ENCODE measurements around the gene TACC2. TPM values are rescaled to one million over a fixed set of nuclear protein-coding genes. Genes with fewer than 3 reads are reported as not detected.

Gene TACC2
- total and polyA plus RNA-seq, 4 donors, result 21.6 to 107 (median 64.9) TPM

- peaks cover 1% of the 10 kb centered on the region for H3K9me3 ChIP-seq (ENCODE audit: control insufficient read depth, insufficient read depth, low read length)
- peaks cover 29% of the 10 kb centered on the region for H3K36me3 ChIP-seq (ENCODE audit: control insufficient read depth, insufficient read depth, low read length)
- no peak overlapping the region for H3K27ac ChIP-seq (ENCODE audit: low read depth, low read length)
- WGBS (ENCODE audit: insufficient coverage), result 90% methylated on average over 3 of the region's 6 CpGs
- H3K27me3 ChIP-seq (ENCODE audit: control insufficient read depth, insufficient read depth, low read length), result no peaks in the 10 kb centered on the region
- no peaks in the 10 kb centered on the region for H3K4me1 ChIP-seq (ENCODE audit: control insufficient read depth, insufficient read depth, low read length)
- H3K4me3 ChIP-seq (ENCODE audit: low read depth, low read length), result no peak overlapping the region
- DNase-seq (ENCODE audit: low read depth in 4 of 6, low spot score in 6 of 6), result no peak
These were observed 276.9 kb downstream of the TACC2 start for GRCh38 chr10:122265896-122266295.

GRCh38 chr10:122267849-122268737 is 279.1 kb downstream of the TACC2 start:
- Histone ChIP-seq H3K9me3 (ENCODE audit: control insufficient read depth, insufficient read depth, low read length) (peaks cover 1% of the 10 kb centered on the region), H3K27ac (ENCODE audit: low read depth, low read length) (no peak overlapping the region), H3K4me1 (ENCODE audit: control insufficient read depth, insufficient read depth, low read length) (no peaks in the 10 kb centered on the region), H3K36me3 (ENCODE audit: control insufficient read depth, insufficient read depth, low read length) (peaks cover 36% of the 10 kb centered on the region), H3K27me3 (ENCODE audit: control insufficient read depth, insufficient read depth, low read length) (no peaks in the 10 kb centered on the region), H3K4me3 (ENCODE audit: low read depth, low read length) (no peak overlapping the region)
- 64% methylated on average over 13 of the region's 14 CpGs for WGBS (ENCODE audit: insufficient coverage)
- peak in 2 of 6 donors; percentile 48 to 62 for DNase-seq (ENCODE audit: low read depth in 4 of 6, low spot score in 6 of 6)

DNA sequence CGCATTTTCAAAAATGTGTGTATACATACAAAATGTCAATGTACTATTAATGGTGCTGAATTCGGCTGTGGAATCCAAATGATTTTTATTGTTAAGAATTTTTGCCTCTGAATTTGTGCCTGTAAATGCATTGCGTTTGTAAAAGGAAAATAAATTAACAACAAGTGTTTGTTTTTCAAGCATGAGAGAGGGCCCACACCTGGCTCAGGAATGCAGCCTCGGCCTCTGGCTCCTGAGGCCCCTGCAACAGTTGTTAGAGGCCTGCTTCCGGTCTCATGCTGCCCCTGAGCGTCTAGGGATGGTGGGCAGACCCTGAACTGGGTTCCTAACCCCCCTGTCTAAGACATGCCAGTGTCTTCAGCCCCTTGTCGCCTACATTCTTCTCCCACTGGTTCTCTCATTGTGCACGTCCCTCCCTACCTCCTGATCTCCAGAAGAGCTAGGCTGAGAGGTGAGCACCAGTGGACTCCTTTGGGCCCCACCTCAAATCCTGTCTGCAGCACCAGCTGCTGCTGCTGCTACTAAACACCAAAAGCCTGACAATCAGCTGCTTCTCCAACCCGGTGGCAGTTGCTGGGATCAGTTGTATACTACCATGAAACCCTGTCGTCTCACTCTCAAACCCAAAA is 280.2 kb downstream of the TACC2 start:
- DNase-seq (ENCODE audit: low read depth in 4 of 6, low spot score in 6 of 6), result no peak
- 72% methylated on average over 8 of the region's 10 CpGs for WGBS (ENCODE audit: insufficient coverage)
- H3K36me3 ChIP-seq (ENCODE audit: control insufficient read depth, insufficient read depth, low read length), result peaks cover 36% of the 10 kb centered on the region

GRCh38 chr10:122271076-122271475 is 282.1 kb downstream of the TACC2 start, which contains the start of gene BTBD16:
TSS of gene BTBD16 (plus strand) at chr10:122271296. CDS start at chr10:122275082, 3,786 bp downstream.
- H3K27ac ChIP-seq (ENCODE audit: low read depth, low read length), result no peak within 1 kb of the TSS
- 75% methylated on average over 2 of the region's 5 CpGs for WGBS (ENCODE audit: insufficient coverage)
- peak in 1 of 6 donors; percentile 33 for DNase-seq (ENCODE audit: low read depth in 4 of 6, low spot score in 6 of 6)

More for the DNA sequence above, 280.2 kb downstream of the TACC2 start:
- Histone ChIP-seq H3K4me3 (ENCODE audit: low read depth, low read length) (no peak overlapping the region), H3K27ac (ENCODE audit: low read depth, low read length) (no peak overlapping the region), H3K9me3 (ENCODE audit: control insufficient read depth, insufficient read depth, low read length) (no peaks in the 10 kb centered on the region), H3K27me3 (ENCODE audit: control insufficient read depth, insufficient read depth, low read length) (no peaks in the 10 kb centered on the region), H3K4me1 (ENCODE audit: control insufficient read depth, insufficient read depth, low read length) (no peaks in the 10 kb centered on the region)

GRCh38 chr10:122273966-122274545 is 285.1 kb downstream of the TACC2 start:
- 93% methylated on average over 8 of the region's 10 CpGs for WGBS (ENCODE audit: insufficient coverage)
- no peak for DNase-seq (ENCODE audit: low read depth in 4 of 6, low spot score in 6 of 6)
- no peaks in the 10 kb centered on the region for H3K9me3 ChIP-seq (ENCODE audit: control insufficient read depth, insufficient read depth, low read length)
- H3K27me3 ChIP-seq (ENCODE audit: control insufficient read depth, insufficient read depth, low read length), result no peaks in the 10 kb centered on the region
- peaks cover 16% of the 10 kb centered on the region for H3K36me3 ChIP-seq (ENCODE audit: control insufficient read depth, insufficient read depth, low read length)
- no peak overlapping the region for H3K27ac ChIP-seq (ENCODE audit: low read depth, low read length)
- no peak overlapping the region for H3K4me3 ChIP-seq (ENCODE audit: low read depth, low read length)
- H3K4me1 ChIP-seq (ENCODE audit: control insufficient read depth, insufficient read depth, low read length), result no peaks in the 10 kb centered on the region

More at GRCh38 chr10:122271076-122271475, 282.1 kb downstream of the TACC2 start, which contains the start of gene BTBD16:
- Histone ChIP-seq H3K4me1 (ENCODE audit: control insufficient read depth, insufficient read depth, low read length) (no peaks in the 10 kb centered on the region), H3K36me3 (ENCODE audit: control insufficient read depth, insufficient read depth, low read length) (peaks cover 33% of the 10 kb centered on the region), H3K27me3 (ENCODE audit: control insufficient read depth, insufficient read depth, low read length) (no peaks in the 10 kb centered on the region), H3K9me3 (ENCODE audit: control insufficient read depth, insufficient read depth, low read length) (no peaks in the 10 kb centered on the region), H3K4me3 (ENCODE audit: low read depth, low read length) (no peak within 1 kb of the TSS)

GRCh38 chr10:122276611-122277208 is 287.7 kb downstream of the TACC2 start:
- H3K36me3 ChIP-seq (ENCODE audit: control insufficient read depth, insufficient read depth, low read length), result peaks cover 4% of the 10 kb centered on the region
- no peak overlapping the region for H3K27ac ChIP-seq (ENCODE audit: low read depth, low read length)
- H3K4me3 ChIP-seq (ENCODE audit: low read depth, low read length), result no peak overlapping the region
- DNase-seq (ENCODE audit: low read depth in 4 of 6, low spot score in 6 of 6), result no peak
- WGBS (ENCODE audit: insufficient coverage), result 95% methylated on average over 6 of the region's 6 CpGs
- no peaks in the 10 kb centered on the region for H3K27me3 ChIP-seq (ENCODE audit: control insufficient read depth, insufficient read depth, low read length)
- H3K4me1 ChIP-seq (ENCODE audit: control insufficient read depth, insufficient read depth, low read length), result no peaks in the 10 kb centered on the region
- no peaks in the 10 kb centered on the region for H3K9me3 ChIP-seq (ENCODE audit: control insufficient read depth, insufficient read depth, low read length)

GRCh38 chr10:122277526-122278136 is 288.7 kb downstream of the TACC2 start:
- Histone ChIP-seq H3K36me3 (ENCODE audit: control insufficient read depth, insufficient read depth, low read length) (peaks cover 2% of the 10 kb centered on the region), H3K4me3 (ENCODE audit: low read depth, low read length) (no peak overlapping the region), H3K27me3 (ENCODE audit: control insufficient read depth, insufficient read depth, low read length) (no peaks in the 10 kb centered on the region), H3K4me1 (ENCODE audit: control insufficient read depth, insufficient read depth, low read length) (no peaks in the 10 kb centered on the region), H3K27ac (ENCODE audit: low read depth, low read length) (no peak overlapping the region), H3K9me3 (ENCODE audit: control insufficient read depth, insufficient read depth, low read length) (no peaks in the 10 kb centered on the region)
- no peak for DNase-seq (ENCODE audit: low read depth in 4 of 6, low spot score in 6 of 6)
- WGBS (ENCODE audit: insufficient coverage), result 81% methylated on average over 6 of the region's 10 CpGs

- WGBS (ENCODE audit: insufficient coverage), result 44% methylated on average over 8 of the region's 9 CpGs
- Histone ChIP-seq H3K9me3 (ENCODE audit: control insufficient read depth, insufficient read depth, low read length) (no peaks in the 10 kb centered on the region), H3K27me3 (ENCODE audit: control insufficient read depth, insufficient read depth, low read length) (no peaks in the 10 kb centered on the region), H3K27ac (ENCODE audit: low read depth, low read length) (no peak overlapping the region), H3K4me3 (ENCODE audit: low read depth, low read length) (no peak overlapping the region), H3K36me3 (ENCODE audit: control insufficient read depth, insufficient read depth, low read length) (peaks cover 2% of the 10 kb centered on the region), H3K4me1 (ENCODE audit: control insufficient read depth, insufficient read depth, low read length) (no peaks in the 10 kb centered on the region)
- peak in 2 of 6 donors; percentile 47 to 54 for DNase-seq (ENCODE audit: low read depth in 4 of 6, low spot score in 6 of 6)
These were observed 290.8 kb downstream of the TACC2 start for GRCh38 chr10:122279725-122280141.

GRCh38 chr10:122280156-122280555 is 291.2 kb downstream of the TACC2 start:
- 77% methylated on average over 5 of the region's 7 CpGs for WGBS (ENCODE audit: insufficient coverage)
- no peak overlapping the region for H3K4me3 ChIP-seq (ENCODE audit: low read depth, low read length)
- H3K27ac ChIP-seq (ENCODE audit: low read depth, low read length), result no peak overlapping the region

More at GRCh38 chr10:122280156-122280555, 291.2 kb downstream of the TACC2 start:
- Histone ChIP-seq H3K27me3 (ENCODE audit: control insufficient read depth, insufficient read depth, low read length) (no peaks in the 10 kb centered on the region), H3K4me1 (ENCODE audit: control insufficient read depth, insufficient read depth, low read length) (no peaks in the 10 kb centered on the region), H3K9me3 (ENCODE audit: control insufficient read depth, insufficient read depth, low read length) (no peaks in the 10 kb centered on the region), H3K36me3 (ENCODE audit: control insufficient read depth, insufficient read depth, low read length) (peaks cover 1% of the 10 kb centered on the region)
- DNase-seq (ENCODE audit: low read depth in 4 of 6, low spot score in 6 of 6), result no peak
